K562 (cell line): Measurements from ENCODE around the gene UNC13A. TPM values are rescaled to one million over a fixed set of nuclear protein-coding genes. Genes with fewer than 3 reads are reported as not detected.

ENCODE experiments used
- ATAC-seq: fragments of 200-7000 bp; cut with Tn5 transposase; 3 replicates; pipeline ENCODE4 v1.9.1; 2020; ENCODE audit warnings: moderate library complexity
- BruUV-seq: library from RNA; stranded (reverse); fragments of 400-500 nt; replicated peaks from 2 replicates; lab custom pipeline; 2021; lab: Mats Ljungman, UMichigan
- CTCF ChIA-PET: fragments of 300-600 bp; formaldehyde crosslinking; extraction: SDS; loops from one replicate; lab custom pipeline; 2021; ENCODE audit warnings: low intra/inter-chr PET ratio; lab: Yijun Ruan, JAX
- POLR2A ChIA-PET: fragments of 300-600, 350-650 bp; sonication (Branson Sonifier 250); formaldehyde crosslinking; extraction: SDS; loops from one replicate; lab custom pipeline; 2021; ENCODE audit warnings: antibody characterized with exemption, inconsistent platforms; lab: Yijun Ruan, JAX
- DNase-seq, 4 experiments: peaks; one replicate each; pipeline versions ENCODE4 v3.0.0 to v3.0.0-alpha.2; 2011 to 2018; ENCODE audit warnings: low spot score in 3 of 4, mixed read lengths in 3 of 4; ENCODE audit errors: extremely low read depth in 1 of 4
- FAIRE-seq: peaks from 2 replicates; lab custom pipeline; 2011; peaks lifted over from hg19 to GRCh38; lab: Jason Lieb, UNC
- H2AFZ ChIP-seq: 2 replicates; pipeline ENCODE4 v1.6.0; 2011; ENCODE audit warnings: low read depth, low read length, control low read depth, inconsistent platforms
- H3K27ac ChIP-seq: fragments of 200-600 bp; 3 replicates; pipeline ENCODE4 v1.8.0; 2011; ENCODE audit warnings: low read depth, mild to moderate bottlenecking, control low read depth, inconsistent platforms, low read length, moderate library complexity, mixed read lengths; ENCODE audit errors: extremely low read depth
- H3K27me3 ChIP-seq, 2 experiments: fragments of 300-600 bp in 1 of 2; 2 replicates in 1 of 2; 3 replicates in 1 of 2; pipeline versions ENCODE4 v1.6.0 to v1.8.0; 2011; ENCODE audit warnings: inconsistent platforms in 2 of 2, low read length in 2 of 2, mild to moderate bottlenecking in 1 of 2, mixed read lengths in 1 of 2, moderate library complexity in 1 of 2; ENCODE audit not compliant: control insufficient read depth in 2 of 2, insufficient read depth in 2 of 2
- H3K36me3 ChIP-seq: fragments of 300-600 bp; 3 replicates; pipeline ENCODE4 v1.8.0; 2011; ENCODE audit warnings: mild to moderate bottlenecking, low read length, inconsistent platforms; ENCODE audit not compliant: control insufficient read depth, insufficient read depth
- H3K4me1 ChIP-seq, 2 experiments: fragments of 200-600 bp in 1 of 2; replicated peaks in 1 of 2; 2 replicates in 1 of 2; 3 replicates in 1 of 2; pipeline versions ENCODE4 v1.5.1 to v1.8.0; 2011; ENCODE audit warnings: inconsistent platforms in 2 of 2, low read length in 2 of 2, mild to moderate bottlenecking in 1 of 2, mixed read lengths in 1 of 2, moderate library complexity in 1 of 2; ENCODE audit not compliant: control insufficient read depth in 2 of 2, insufficient read depth in 2 of 2
- H3K4me2 ChIP-seq: 2 replicates; pipeline ENCODE4 v1.6.1; 2011; ENCODE audit warnings: low read length, control low read depth, inconsistent platforms, mixed read lengths; ENCODE audit not compliant: insufficient read depth
- H3K4me3 ChIP-seq: fragments of 200-600 bp; sonication (generic), shearing (Covaris generic); 2 replicates; pipeline ENCODE4 v1.5.1; 2016; ENCODE audit warnings: control low read depth, inconsistent platforms
- H3K79me2 ChIP-seq: fragments of 200-600 bp; 3 replicates; pipeline ENCODE4 v1.8.0; 2011; ENCODE audit warnings: low read length, inconsistent platforms; ENCODE audit not compliant: control insufficient read depth, insufficient read depth
- H3K9ac ChIP-seq, 2 experiments: 2 replicates each; pipeline versions ENCODE4 v1.6.0 to v1.6.1; 2011; ENCODE audit warnings: low read depth in 2 of 2, low read length in 2 of 2, control low read depth in 1 of 2, inconsistent platforms in 1 of 2, mild to moderate bottlenecking in 1 of 2, mixed read lengths in 1 of 2; ENCODE audit not compliant: insufficient read depth in 1 of 2
- H3K9me1 ChIP-seq: one replicate; pipeline ENCODE4 v1.6.0; 2011; ENCODE audit warnings: inconsistent platforms, mild to moderate bottlenecking, low read length, moderate library complexity; ENCODE audit not compliant: control insufficient read depth, insufficient read depth
- H3K9me3 ChIP-seq: replicated peaks from 2 replicates; pipeline ENCODE4 v1.5.1; 2011; ENCODE audit warnings: low read depth, low read length, inconsistent platforms; ENCODE audit not compliant: control insufficient read depth, insufficient read depth
- H4K20me1 ChIP-seq: replicated peaks from 2 replicates; pipeline ENCODE4 v1.6.1; 2011; ENCODE audit warnings: low read length, inconsistent platforms, mixed read lengths; ENCODE audit not compliant: control insufficient read depth, insufficient read depth
- ADNP ChIP-seq: fragments of 200-800 bp; sonication (Bioruptor generic); IDR thresholded peaks from 2 replicates; pipeline ENCODE4 v1.6.1; 2016; ENCODE audit warnings: missing genetic modification characterization, missing compliant biosample characterization
- ARID3A ChIP-seq: IDR thresholded peaks from 2 replicates; pipeline ENCODE4 v1.6.1; 2012; ENCODE audit warnings: low read depth, low read length, improper control_type of control experiment, borderline replicate concordance
- BCOR ChIP-seq: fragments of 450-650 bp; IDR thresholded peaks from 2 replicates; pipeline ENCODE4 v1.6.1; 2016
- FOS ChIP-seq: IDR thresholded peaks from 3 replicates; pipeline ENCODE4 v1.6.1; 2011; ENCODE audit not compliant: insufficient read length; ENCODE audit errors: extremely low read depth
- FOXO4 ChIP-seq: fragments of 450-650 bp; formaldehyde crosslinking; IDR thresholded peaks from 2 replicates; pipeline ENCODE4 v1.4.0; 2020; ENCODE audit warnings: mild to moderate bottlenecking, moderate library complexity
- KAT8 ChIP-seq: fragments of 450-650 bp; IDR thresholded peaks from 2 replicates; pipeline ENCODE4 v1.6.1; 2016; ENCODE audit warnings: low read depth, mild to moderate bottlenecking
- NFIC ChIP-seq: fragments of 450-650 bp; IDR thresholded peaks from 2 replicates; pipeline ENCODE4 v1.6.1; 2017; ENCODE audit warnings: mild to moderate bottlenecking, inconsistent platforms
- NFRKB ChIP-seq: fragments of 450-650 bp; IDR thresholded peaks from 2 replicates; pipeline ENCODE4 v1.6.1; 2016; ENCODE audit warnings: low read depth
- PBX2 ChIP-seq, 2 experiments: IDR thresholded peaks in 1 of 2; conservative IDR thresholded peaks in 1 of 2; 2 replicates each; pipeline ENCODE4 v1.6.1; 2016; ENCODE audit warnings: low read depth in 2 of 2, mild to moderate bottlenecking in 1 of 2, missing compliant biosample characterization in 1 of 2, missing genetic modification characterization in 1 of 2, moderate library complexity in 1 of 2
- RB1 ChIP-seq: fragments of 450-650 bp; IDR thresholded peaks from 2 replicates; pipeline ENCODE4 v1.6.1; 2017; ENCODE audit warnings: low read depth, mild to moderate bottlenecking
- RBM25 ChIP-seq: fragments of 200-400 bp; formaldehyde crosslinking; IDR thresholded peaks from 2 replicates; pipeline ENCODE4 v1.6.1; 2018; ENCODE audit warnings: low read length, low read depth, moderate library complexity; ENCODE audit not compliant: severe bottlenecking
- TCF15 ChIP-seq: fragments of 250-450 bp; sonication (Bioruptor Pico); IDR thresholded peaks from 2 replicates; pipeline ENCODE4 v1.8.0; 2022; ENCODE audit warnings: moderate library complexity, mild to moderate bottlenecking, inconsistent platforms
- THRB ChIP-seq: fragments of 450-650 bp; formaldehyde crosslinking; conservative IDR thresholded peaks from 2 replicates; pipeline ENCODE4 v1.4.0; 2022; ENCODE audit warnings: mild to moderate bottlenecking, missing genetic modification characterization
- ZFP36 ChIP-seq: fragments of 150-350 bp; IDR thresholded peaks from 2 replicates; pipeline ENCODE4 v1.6.1; 2018; ENCODE audit warnings: low read length, low read depth; ENCODE audit not compliant: partially characterized antibody
- ZNF217 ChIP-seq: sonication (generic); formaldehyde crosslinking; IDR thresholded peaks from 2 replicates; pipeline ENCODE4 v1.8.0; 2022; ENCODE audit warnings: mild to moderate bottlenecking, missing genetic modification reagents
- ZNF668 ChIP-seq: fragments of 250-450 bp; sonication (Bioruptor Pico); IDR thresholded peaks from 2 replicates; pipeline ENCODE4 v1.8.0; 2022; ENCODE audit warnings: mild to moderate bottlenecking, inconsistent platforms
- WGBS: fragments of 100-300 bp; shearing (Covaris generic); methylation state at CpG from one replicate; pipeline ENCODE4 v1.1.6; 2016; ENCODE audit warnings: low coverage, mixed read lengths; ENCODE audit not compliant: insufficient coverage; ENCODE audit errors: missing lambda C conversion rate; 5-methylcytosine and 5-hydroxymethylcytosine counted together
- in situ Hi-C: fragments of 300-500 bp; cut with MboI; formaldehyde crosslinking; loops from 4 replicates; pipeline ENCODE4 v1.15.0; 2018; ENCODE audit warnings: inconsistent platforms, mixed read lengths
- intact Hi-C: fragments of 100-400 bp; cut with micrococcal nuclease; formaldehyde crosslinking; loops from 2 replicates; pipeline ENCODE4 v1.14.2; 2022
- polyA plus RNA-seq, 8 experiments: library from polyadenylated mRNA; depleted of rRNA in 4 of 8; stranded (reverse) in 5 of 8; unstranded in 3 of 8; fragments of >200 nt; fragmentation: Nextera tagmentation in 2 of 8; fragmentation: Illumina TruSeq in 1 of 8; extraction: Ambion mirVana in 2 of 8; extraction: Trizol in 1 of 8; gene quantifications; 2 replicates each; pipeline versions ENCODE4 v1.2.1 to v1.2.3, GENCODE V29; 2011 to 2014; ENCODE audit warnings: inconsistent platforms in 1 of 8, missing spikeins in 1 of 8
- total RNA-seq, 7 experiments: library from RNA; depleted of rRNA in 6 of 7; stranded (reverse); fragments of >200 nt in 6 of 7; fragmentation: Illumina TruSeq in 2 of 7; extraction: Trizol in 2 of 7; gene quantifications; 2 replicates each; pipeline versions ENCODE4 v1.2.1 to v1.2.3, GENCODE V29; 2011 to 2021; ENCODE audit warnings: low replicate concordance in 1 of 7

Gene UNC13A
- total and polyA plus RNA-seq, 9 of the 15 experiments (the other 6 are each of a cell fraction or from before 2014, with no cell fraction given) = 0.03 to 1.0 (median 0.25) TPM

GRCh38 chr19:17627161-17627560, 61.0 kb downstream of the UNC13A start:
- ChIA-PET POLR2A (interaction anchor here (1.1 to 1.4 kb wide), 2 partner anchors 10 to 21 kb away, joined by 3 to 4 read pairs; no protein-coding TSS in a partner anchor), CTCF (no interaction called here)
- BruUV-seq = no TSS peak
- TF ChIP-seq NFRKB (no peak), FOXO4 (CRISPR knock-in tag) (no peak), ZFP36 (peak; percentile 66), ARID3A (no peak), THRB (no peak), ZNF217 (CRISPR knock-in tag) (no peak), PBX2 (CRISPR knock-in tag; IDR thresholded peaks at IDR 0.05; ENCODE audit: low read depth) (no peak), PBX2 (tag; conservative IDR thresholded peaks at IDR 0.05; ENCODE audit: low read depth) (no peak), RB1 (no peak), BCOR (peak; percentile 64), ZNF668 (CRISPR knock-in tag) (no peak), FOS (no peak), NFIC (no peak), KAT8 (no peak), TCF15 (CRISPR knock-in tag) (no peak), RBM25 (peak; percentile 66), ADNP (tag) (0 out of 2 replicates have a peak, but pooled peaks have one; percentile 34)
- in situ Hi-C loops (no loop called here), intact Hi-C loops (no loop called here)
- Histone ChIP-seq H3K79me2 (no peaks in the 10 kb centered on the region), H3K27ac (no peak overlapping the region), H3K4me3 (no peak overlapping the region), H3K9me3 (peaks cover 2% of the 10 kb centered on the region; the same call in 1 of the 2 replicates), H2AFZ (no peak overlapping the region), H3K9ac (no peak overlapping the region), H3K27me3 (peaks cover 3 to 21% of the 10 kb centered on the region in 2 experiments; a peak in 4 of 5 replicates), H4K20me1 (no peaks in the 10 kb centered on the region; the same call in 1 of the 2 replicates), H3K4me1 (peaks cover 0 to 6% of the 10 kb centered on the region in 2 experiments; a peak in 1 of 5 replicates), H3K4me2 (no peak overlapping the region), H3K36me3 (no peaks in the 10 kb centered on the region), H3K9me1 (no peaks in the 10 kb centered on the region)
- no peak for ATAC-seq
- 16% methylated on average over 3 of the region's 3 CpGs for WGBS
- no peak for DNase-seq
- FAIRE-seq = no peak
